Neuron (in vitro differentiated cells): ENCODE data around the gene SLC5A10.

Experiments
- H2AFZ ChIP-seq: one replicate; pipeline ENCODE4 v1.6.1; 2013; ENCODE audit warnings: low read depth, mild to moderate bottlenecking, inconsistent platforms, low read length, moderate library complexity
- H3K27me3 ChIP-seq: one replicate; pipeline ENCODE4 v1.6.1; 2013; ENCODE audit warnings: low read length; ENCODE audit not compliant: insufficient read depth
- H3K36me3 ChIP-seq: one replicate; pipeline ENCODE4 v1.6.1; 2013; ENCODE audit warnings: low read length; ENCODE audit not compliant: insufficient read depth
- H3K4me1 ChIP-seq: one replicate; pipeline ENCODE4 v1.6.1; 2013; ENCODE audit warnings: low read length; ENCODE audit not compliant: insufficient read depth
- H3K4me3 ChIP-seq: 2 replicates; pipeline ENCODE4 v1.5.1; 2013; ENCODE audit warnings: mild to moderate bottlenecking, low read length, moderate library complexity
- H3K9me3 ChIP-seq: one replicate; pipeline ENCODE4 v1.6.1; 2013; ENCODE audit warnings: low read length

The SLC5A10 gene

DNA sequence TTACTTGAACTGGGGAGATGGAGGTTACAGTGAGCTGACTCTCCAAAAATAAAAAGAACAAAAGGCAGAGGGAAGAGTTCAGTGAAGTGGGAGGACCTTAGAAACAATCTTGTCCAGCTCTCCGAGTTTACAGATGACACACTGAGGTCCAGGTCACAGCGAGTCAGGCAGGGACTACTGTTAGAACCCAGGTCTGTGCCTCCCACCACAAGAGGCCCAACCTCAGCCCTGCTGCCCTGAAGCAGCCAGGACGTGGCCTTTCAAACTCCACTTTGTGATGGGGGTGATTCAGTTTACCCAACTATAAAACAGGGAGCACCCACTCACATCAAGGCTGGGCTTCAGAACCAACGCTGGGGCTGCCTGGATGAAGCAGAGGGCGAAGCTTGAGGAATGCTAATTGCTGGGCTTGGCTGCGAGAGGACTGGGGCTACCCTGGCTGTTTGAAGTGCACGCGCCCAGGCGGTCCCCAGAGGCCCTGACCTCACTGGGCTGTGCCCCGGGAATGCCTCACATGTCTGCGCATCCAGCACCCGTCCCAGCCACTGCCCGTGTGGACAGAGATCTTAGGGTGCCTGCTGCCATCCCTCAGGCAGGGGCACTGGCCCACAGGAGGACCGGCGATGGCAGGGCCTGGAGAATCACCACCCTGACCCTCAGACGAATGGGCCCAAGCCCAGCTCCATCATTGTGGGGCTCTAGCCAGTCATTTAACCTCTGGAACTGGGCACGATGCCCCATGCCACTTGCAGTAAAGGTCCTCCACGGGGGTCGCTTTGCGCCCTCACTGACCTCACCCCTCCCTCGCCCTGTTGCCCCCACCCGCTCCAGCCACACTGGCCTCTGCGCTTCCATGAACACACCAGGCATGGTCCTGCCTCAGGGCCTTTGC, 11.4 kb downstream of the SLC5A10 start:
- no peaks in the 10 kb centered on the region for H3K36me3 ChIP-seq
- H3K9me3 ChIP-seq = no peaks in the 10 kb centered on the region
- no peak overlapping the region for H2AFZ ChIP-seq
- H3K27me3 ChIP-seq = no peaks in the 10 kb centered on the region
- peaks cover 10% of the 10 kb centered on the region for H3K4me1 ChIP-seq
- H3K4me3 ChIP-seq = no peak overlapping the region

GRCh38 chr17:18964018-18964351, 12.0 kb downstream of the SLC5A10 start:
- no peaks in the 10 kb centered on the region for H3K36me3 ChIP-seq
- no peak overlapping the region for H2AFZ ChIP-seq
- no peaks in the 10 kb centered on the region for H3K27me3 ChIP-seq
- no peak overlapping the region for H3K4me3 ChIP-seq
- H3K4me1 ChIP-seq = peaks cover 10% of the 10 kb centered on the region
- no peaks in the 10 kb centered on the region for H3K9me3 ChIP-seq

DNA sequence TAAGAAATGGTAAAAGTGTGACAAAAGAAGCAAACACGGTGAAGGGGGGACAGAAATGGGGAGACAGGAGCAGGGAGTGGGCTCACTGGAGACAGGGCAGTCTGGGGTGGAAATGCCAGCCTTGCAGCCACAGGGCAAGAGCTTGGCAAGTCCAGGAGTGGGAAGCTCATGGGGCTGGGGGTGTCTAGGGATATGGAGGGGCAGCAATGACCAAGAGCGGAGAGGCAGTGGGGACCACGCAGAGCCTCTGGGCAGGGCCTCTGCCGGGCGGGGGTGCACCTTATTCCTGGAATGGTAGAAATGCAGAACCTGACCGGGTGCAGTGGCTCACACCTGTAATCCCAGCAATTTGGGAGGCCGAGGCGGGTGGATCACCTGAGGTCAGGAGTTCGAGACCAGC, 12.6 kb downstream of the SLC5A10 start:
- no peaks in the 10 kb centered on the region for H3K9me3 ChIP-seq
- H3K36me3 ChIP-seq = no peaks in the 10 kb centered on the region
- H3K27me3 ChIP-seq = no peaks in the 10 kb centered on the region
- H3K4me3 ChIP-seq = no peak overlapping the region
- no peak overlapping the region for H2AFZ ChIP-seq
- peaks cover 10% of the 10 kb centered on the region for H3K4me1 ChIP-seq

DNA sequence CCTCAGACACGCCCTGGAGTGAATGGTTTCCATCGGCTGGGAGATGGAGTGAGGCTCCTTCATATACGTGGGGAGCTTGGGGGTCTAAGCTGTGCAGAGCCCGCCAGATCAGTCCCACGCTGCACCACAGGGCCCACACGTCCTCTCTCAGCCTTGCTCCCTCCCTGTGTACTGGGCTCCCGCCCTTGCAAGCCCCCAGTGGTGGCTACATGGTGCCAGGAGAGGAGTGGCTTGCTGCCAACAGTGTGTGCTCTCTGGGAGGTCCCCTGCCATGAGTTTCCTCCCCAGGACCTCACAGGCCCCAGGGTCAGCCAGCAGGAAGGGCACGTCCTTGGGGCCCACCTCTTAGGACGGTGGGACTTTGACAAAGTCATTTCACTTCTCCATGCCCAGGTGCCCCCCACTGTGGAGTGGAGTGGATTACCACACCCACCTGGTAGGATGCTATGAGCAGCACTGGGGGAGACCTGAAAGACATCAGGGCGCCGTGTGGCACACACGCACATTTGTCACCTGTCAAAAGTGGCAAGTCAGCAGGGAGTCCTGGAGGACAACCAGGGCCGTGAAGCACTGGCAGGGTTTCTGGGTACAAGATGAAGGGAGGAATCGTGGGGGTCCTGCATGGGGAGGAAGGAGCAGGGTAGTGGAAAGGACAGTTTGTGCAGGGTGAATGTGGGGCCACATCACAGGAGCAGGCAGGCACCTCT, 13.7 kb downstream of the SLC5A10 start:
- no peaks in the 10 kb centered on the region for H3K36me3 ChIP-seq
- H3K4me3 ChIP-seq = no peak overlapping the region
- H2AFZ ChIP-seq = no peak overlapping the region
- peaks cover 10% of the 10 kb centered on the region for H3K4me1 ChIP-seq
- no peaks in the 10 kb centered on the region for H3K27me3 ChIP-seq
- H3K9me3 ChIP-seq = no peaks in the 10 kb centered on the region

DNA sequence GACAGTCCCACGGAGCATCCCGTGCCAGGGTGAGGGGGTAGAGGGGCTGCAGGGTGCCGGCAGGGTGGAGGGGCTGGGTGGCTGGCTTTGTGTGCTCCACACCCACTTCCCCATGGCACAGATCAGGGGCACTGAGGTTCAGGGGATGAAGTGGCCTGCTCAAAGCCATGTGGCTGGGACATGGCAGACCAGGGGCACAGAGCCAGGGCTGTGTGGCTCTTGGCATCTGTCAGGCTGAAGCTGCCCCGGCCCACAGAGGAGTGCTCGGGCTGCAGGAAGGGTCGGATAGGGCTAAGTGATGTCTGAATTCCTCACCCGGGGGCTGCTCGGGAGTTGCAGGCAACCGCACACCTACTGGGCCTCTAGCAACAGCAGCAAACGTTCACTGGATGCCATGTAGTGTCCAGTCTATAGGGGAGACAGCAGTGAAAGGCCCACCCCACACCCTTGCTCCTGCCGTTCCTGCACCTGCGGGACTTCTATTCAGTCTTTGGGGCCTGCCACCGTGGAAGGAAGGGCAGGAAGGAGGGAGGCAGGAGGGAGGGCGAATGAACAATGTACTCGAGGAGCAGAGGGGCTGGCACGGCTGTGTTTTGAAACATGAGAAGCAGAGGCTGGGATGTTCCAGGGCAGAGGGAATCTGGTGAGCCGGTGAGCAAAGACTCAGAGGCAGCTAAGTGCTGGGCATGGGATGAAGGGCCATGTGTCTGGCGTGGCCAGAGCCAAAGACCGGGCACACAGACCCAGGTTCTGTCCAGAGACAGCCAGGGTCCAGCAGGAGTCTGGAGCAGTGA, 15.1 kb downstream of the SLC5A10 start:
- H3K4me3 ChIP-seq = no peak overlapping the region
- H3K9me3 ChIP-seq = no peaks in the 10 kb centered on the region
- H3K36me3 ChIP-seq = no peaks in the 10 kb centered on the region
- peaks cover 10% of the 10 kb centered on the region for H3K4me1 ChIP-seq
- H2AFZ ChIP-seq = peak overlapping the region; percentile 6
- H3K27me3 ChIP-seq = no peaks in the 10 kb centered on the region

GRCh38 chr17:18967916-18968315, 16.0 kb downstream of the SLC5A10 start:
- no peaks in the 10 kb centered on the region for H3K27me3 ChIP-seq
- H3K36me3 ChIP-seq = no peaks in the 10 kb centered on the region
- H2AFZ ChIP-seq = no peak overlapping the region
- no peak overlapping the region for H3K4me3 ChIP-seq
- peaks cover 10% of the 10 kb centered on the region for H3K4me1 ChIP-seq
- no peaks in the 10 kb centered on the region for H3K9me3 ChIP-seq

GRCh38 chr17:18968345-18968744, 16.4 kb downstream of the SLC5A10 start:
- Histone ChIP-seq H3K4me1 (peaks cover 10% of the 10 kb centered on the region), H3K27me3 (no peaks in the 10 kb centered on the region), H3K4me3 (no peak overlapping the region), H2AFZ (no peak overlapping the region), H3K36me3 (no peaks in the 10 kb centered on the region), H3K9me3 (no peaks in the 10 kb centered on the region)

DNA sequence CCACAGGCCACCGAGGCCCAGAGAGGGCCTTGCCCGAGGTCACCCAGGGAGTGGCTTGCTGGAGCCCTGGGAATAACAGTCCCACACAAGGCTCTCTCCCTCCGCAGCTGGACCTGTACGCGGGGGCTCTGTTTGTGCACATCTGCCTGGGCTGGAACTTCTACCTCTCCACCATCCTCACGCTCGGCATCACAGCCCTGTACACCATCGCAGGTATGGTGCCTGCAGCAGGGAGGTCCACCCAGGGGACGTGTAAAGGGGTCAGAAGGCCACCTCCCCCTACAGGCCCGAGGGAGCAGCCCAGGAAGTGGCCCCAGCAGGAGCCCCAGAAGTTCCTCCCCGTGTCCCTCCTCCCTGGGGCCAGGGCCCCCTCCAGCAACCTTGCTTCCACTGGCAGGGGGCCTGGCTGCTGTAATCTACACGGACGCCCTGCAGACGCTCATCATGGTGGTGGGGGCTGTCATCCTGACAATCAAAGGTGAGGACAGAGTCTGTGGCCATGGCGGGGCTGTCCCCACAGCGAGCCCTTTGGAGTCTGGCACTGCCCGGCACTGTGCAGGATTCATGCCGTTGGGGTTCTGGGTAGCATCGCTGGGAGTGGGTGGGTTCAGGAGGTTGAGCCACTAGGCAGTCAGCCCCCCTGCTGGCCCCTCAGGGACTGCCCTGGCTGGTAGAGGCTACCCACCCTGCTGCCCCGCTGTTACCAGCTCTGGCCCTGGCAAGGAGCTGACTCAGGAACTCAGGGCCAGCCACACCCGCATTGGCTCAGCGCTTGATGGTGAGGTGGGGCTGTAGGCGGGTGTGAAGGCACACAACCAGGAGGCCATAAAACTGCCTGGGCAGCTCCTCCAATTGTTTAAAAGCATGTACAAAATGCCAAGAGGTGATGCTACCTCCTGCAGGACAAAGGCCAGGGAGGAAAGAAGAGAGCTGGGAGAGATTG, 17.3 kb downstream of the SLC5A10 start:
- Histone ChIP-seq H3K4me3 (no peak overlapping the region), H2AFZ (no peak overlapping the region), H3K4me1 (peaks cover 10% of the 10 kb centered on the region), H3K27me3 (no peaks in the 10 kb centered on the region), H3K36me3 (no peaks in the 10 kb centered on the region), H3K9me3 (no peaks in the 10 kb centered on the region)

- no peaks in the 10 kb centered on the region for H3K36me3 ChIP-seq
- H3K9me3 ChIP-seq = no peaks in the 10 kb centered on the region
- H2AFZ ChIP-seq = no peak overlapping the region
- no peak overlapping the region for H3K4me3 ChIP-seq
- no peaks in the 10 kb centered on the region for H3K27me3 ChIP-seq
- H3K4me1 ChIP-seq = peaks cover 10% of the 10 kb centered on the region
These were observed 18.9 kb downstream of the SLC5A10 start for GRCh38 chr17:18970582-18971480.

DNA sequence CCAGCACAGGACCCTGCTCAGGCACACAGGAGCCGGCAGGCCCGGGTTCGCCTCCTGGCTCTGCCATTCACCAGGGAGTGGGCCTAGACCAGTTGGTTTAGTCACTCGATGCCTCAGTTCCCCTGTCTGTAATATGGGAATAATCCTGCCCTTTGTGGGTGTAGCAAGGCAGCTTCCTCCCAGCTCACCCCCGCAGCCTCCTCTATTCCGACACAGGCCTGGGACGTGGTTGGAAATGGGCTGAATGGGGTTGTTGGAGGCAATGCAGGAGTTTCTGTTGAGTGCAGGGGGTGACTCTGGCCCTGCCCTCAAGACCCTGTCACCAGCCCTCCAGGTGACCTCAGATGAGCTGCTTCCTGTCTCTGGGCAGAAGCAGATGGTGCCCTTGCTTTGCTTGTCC, 19.8 kb downstream of the SLC5A10 start:
- no peak overlapping the region for H3K4me3 ChIP-seq
- H3K4me1 ChIP-seq = peaks cover 8% of the 10 kb centered on the region
- H3K9me3 ChIP-seq = no peaks in the 10 kb centered on the region
- no peaks in the 10 kb centered on the region for H3K36me3 ChIP-seq
- no peak overlapping the region for H2AFZ ChIP-seq
- H3K27me3 ChIP-seq = no peaks in the 10 kb centered on the region

- H3K27me3 ChIP-seq = no peaks in the 10 kb centered on the region
- H3K9me3 ChIP-seq = no peaks in the 10 kb centered on the region
- no peak overlapping the region for H2AFZ ChIP-seq
- no peaks in the 10 kb centered on the region for H3K4me1 ChIP-seq
- H3K36me3 ChIP-seq = no peaks in the 10 kb centered on the region
- no peak overlapping the region for H3K4me3 ChIP-seq
These were observed 22.6 kb downstream of the SLC5A10 start for GRCh38 chr17:18974407-18975149.
